GM23338 (cell line): ENCODE data around the gene ATP4B. TPM values are rescaled to one million over a fixed set of nuclear protein-coding genes. Genes with fewer than 3 reads are reported as not detected.
A peak's percentile ranks its signal among the peaks of the same experiment; 100 is the strongest.

ENCODE experiments used
- ATAC-seq: fragments of 200-7000 bp; cut with Tn5 transposase; 3 replicates; pipeline ENCODE4 v1.9.1; 2020
- DNase-seq: peaks from one replicate; pipeline ENCODE4 v3.0.0-alpha.2; 2015; ENCODE audit warnings: low spot score
- H2AFZ ChIP-seq: fragments of 200-600 bp; sonication (generic); 2 replicates; pipeline ENCODE4 v1.8.0; 2016; ENCODE audit warnings: antibody characterized with exemption, mild to moderate bottlenecking, moderate library complexity
- H3F3A ChIP-seq: fragments of 200-600 bp; sonication (generic); replicated peaks from 2 replicates; pipeline ENCODE4 v1.8.0; 2017; ENCODE audit warnings: antibody characterized with exemption, mixed run types, low read depth
- H3K27ac ChIP-seq: fragments of 200-600 bp; sonication (generic); 2 replicates; pipeline ENCODE4 v1.6.1; 2016; ENCODE audit warnings: low read depth
- H3K27me3 ChIP-seq: fragments of 200-600 bp; sonication (generic); 2 replicates; pipeline ENCODE4 v1.8.0; 2016; ENCODE audit warnings: mild to moderate bottlenecking, mixed run types, moderate library complexity; ENCODE audit not compliant: insufficient read depth
- H3K36me3 ChIP-seq: fragments of 200-600 bp; sonication (generic); 2 replicates; pipeline ENCODE4 v1.8.0; 2016; ENCODE audit warnings: mild to moderate bottlenecking; ENCODE audit not compliant: insufficient read depth
- H3K4me1 ChIP-seq: fragments of 200-600 bp; sonication (generic); 2 replicates; pipeline ENCODE4 v1.8.0; 2016; ENCODE audit warnings: mild to moderate bottlenecking, moderate library complexity; ENCODE audit not compliant: insufficient read depth
- H3K4me2 ChIP-seq: fragments of 200-600 bp; sonication (generic); 2 replicates; pipeline ENCODE4 v1.7.1; 2017; ENCODE audit warnings: mixed run types
- H3K4me3 ChIP-seq: fragments of 200-600 bp; sonication (generic); 2 replicates; pipeline ENCODE4 v1.6.1; 2016; ENCODE audit warnings: mixed run types
- H3K79me2 ChIP-seq: fragments of 200-600 bp; sonication (generic); replicated peaks from 2 replicates; pipeline ENCODE4 v1.8.0; 2017; ENCODE audit warnings: mild to moderate bottlenecking; ENCODE audit not compliant: insufficient read depth
- H3K9me2 ChIP-seq: fragments of 200-600 bp; sonication (generic); 2 replicates; pipeline ENCODE4 v1.8.0; 2017; ENCODE audit not compliant: insufficient read depth
- H4K20me1 ChIP-seq: fragments of 200-600 bp; sonication (generic); replicated peaks from 2 replicates; pipeline ENCODE4 v1.8.0; 2017; ENCODE audit warnings: mild to moderate bottlenecking; ENCODE audit not compliant: insufficient read depth
- H3K27ac Mint-ChIP-seq: 2 replicates; pipeline ENCODE4 v1.8.0; 2020; ENCODE audit warnings: inconsistent platforms, mild to moderate bottlenecking, moderate library complexity, mixed read lengths
- H3K27me3 Mint-ChIP-seq: 3 replicates; pipeline ENCODE4 v1.8.0; 2022; ENCODE audit warnings: low read depth, mild to moderate bottlenecking, moderate library complexity, mixed read lengths, inconsistent platforms; ENCODE audit not compliant: insufficient read depth, poor library complexity
- H3K36me3 Mint-ChIP-seq: 3 replicates; pipeline ENCODE4 v1.8.0; 2021; ENCODE audit warnings: low read depth, mild to moderate bottlenecking, inconsistent platforms, moderate library complexity, mixed read lengths
- H3K4me1 Mint-ChIP-seq: 3 replicates; pipeline ENCODE4 v1.8.0; 2020; ENCODE audit warnings: mild to moderate bottlenecking, inconsistent platforms, mixed read lengths
- H3K4me3 Mint-ChIP-seq: 3 replicates; pipeline ENCODE4 v1.8.0; 2021; ENCODE audit warnings: moderate library complexity, mild to moderate bottlenecking, inconsistent platforms, mixed read lengths
- H3K9me3 Mint-ChIP-seq: 3 replicates; pipeline ENCODE4 v1.8.0; 2020; ENCODE audit warnings: moderate library complexity, mild to moderate bottlenecking, inconsistent platforms, mixed read lengths
- CREB1 ChIP-seq: fragments of 250-450 bp; sonication (Bioruptor Pico); IDR thresholded peaks from 2 replicates; pipeline ENCODE4 v1.5.0; 2020; ENCODE audit warnings: low read depth, mild to moderate bottlenecking, moderate library complexity
- EZH2 ChIP-seq: fragments of 200-600 bp; sonication (generic); IDR thresholded peaks from one replicate; pipeline ENCODE4 v1.8.0; 2017; ENCODE audit warnings: antibody characterized with exemption, mild to moderate bottlenecking, low read depth; ENCODE audit not compliant: unreplicated experiment
- EZH2phosphoT487 ChIP-seq: fragments of 200-600 bp; sonication (generic); IDR thresholded peaks from one replicate; pipeline ENCODE4 v1.8.1; 2018; ENCODE audit warnings: antibody characterized with exemption; ENCODE audit not compliant: unreplicated experiment
- POLR2AphosphoS5 ChIP-seq: IDR thresholded peaks from 2 replicates; pipeline ENCODE4 v1.6.1; 2016; ENCODE audit warnings: antibody characterized with exemption, low read depth
- ZNF114 ChIP-seq: fragments of 250-450 bp; sonication (Bioruptor Pico); IDR thresholded peaks from 2 replicates; pipeline ENCODE4 v1.5.0; 2020; ENCODE audit warnings: mild to moderate bottlenecking, moderate library complexity
- ZNF331 ChIP-seq: fragments of 250-450 bp; sonication (Bioruptor Pico); IDR thresholded peaks from 2 replicates; pipeline ENCODE4 v1.5.0; 2020; ENCODE audit warnings: low read depth, mild to moderate bottlenecking, moderate library complexity
- polyA plus RNA-seq: library from polyadenylated mRNA; unstranded; fragments of >200 nt; fragmentation: Nextera tagmentation; extraction: Ambion mirVana; gene quantifications from 2 replicates; pipeline ENCODE4 v1.2.1, GENCODE V29; 2016
- total RNA-seq: library from RNA; depleted of rRNA; stranded (reverse); fragments of >200 nt; shearing (Covaris generic); gene quantifications from 2 replicates; pipeline ENCODE4 v1.2.3, GENCODE V29; 2014
- TF ChIP-seq, protein P1 (sequence below): fragments of 250-450 bp; sonication (Bioruptor Pico); IDR thresholded peaks from 2 replicates; pipeline ENCODE4 v1.5.0; 2020; ENCODE audit warnings: mild to moderate bottlenecking, moderate library complexity
- TF ChIP-seq, protein P2 (sequence below), 2 experiments: fragments of 200-600 bp in 1 of 2; sonication (generic) in 1 of 2; conservative IDR thresholded peaks; 2 replicates each; pipeline versions ENCODE4 v1.5.1 to v1.6.1; 2016 to 2017; ENCODE audit warnings: antibody characterized with exemption in 2 of 2, low read depth in 2 of 2, mild to moderate bottlenecking in 2 of 2, moderate library complexity in 1 of 2
- TF ChIP-seq, protein P3 (sequence below): IDR thresholded peaks from 2 replicates; pipeline ENCODE4 v1.6.1; 2016; ENCODE audit warnings: antibody characterized with exemption

Gene ATP4B
- total and polyA plus RNA-seq, 2 experiments from 2014 or later: not detected

DNA sequence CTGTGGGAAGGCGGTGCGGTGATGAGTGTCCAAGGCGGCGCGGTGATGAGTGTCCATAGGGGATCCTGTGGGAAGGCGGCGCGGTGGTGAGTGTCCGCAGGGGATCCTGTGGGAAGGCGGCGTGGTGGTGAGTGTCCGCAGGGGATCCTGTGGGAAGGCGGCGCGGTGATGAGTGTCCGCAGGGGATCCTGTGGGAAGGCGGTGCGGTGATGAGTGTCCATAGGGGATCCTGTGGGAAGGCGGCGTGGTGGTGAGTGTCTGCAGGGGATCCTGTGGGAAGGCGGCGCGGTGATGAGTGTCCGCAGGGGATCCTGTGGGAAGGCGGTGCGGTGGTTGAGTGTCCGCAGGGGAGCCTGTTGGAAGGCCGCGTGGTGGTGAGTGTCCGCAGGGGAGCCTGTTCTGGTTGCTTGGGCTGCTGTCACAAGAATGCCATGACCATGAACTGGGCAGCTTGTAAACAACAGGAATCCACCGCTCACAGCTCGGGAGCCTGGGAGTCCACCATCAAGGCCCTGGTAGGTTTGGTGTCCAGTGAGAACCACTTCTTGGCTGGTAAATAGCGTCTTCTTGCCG lies 52.0 kb downstream of the ATP4B start (continued):
- TF ChIP-seq, protein P1, sequence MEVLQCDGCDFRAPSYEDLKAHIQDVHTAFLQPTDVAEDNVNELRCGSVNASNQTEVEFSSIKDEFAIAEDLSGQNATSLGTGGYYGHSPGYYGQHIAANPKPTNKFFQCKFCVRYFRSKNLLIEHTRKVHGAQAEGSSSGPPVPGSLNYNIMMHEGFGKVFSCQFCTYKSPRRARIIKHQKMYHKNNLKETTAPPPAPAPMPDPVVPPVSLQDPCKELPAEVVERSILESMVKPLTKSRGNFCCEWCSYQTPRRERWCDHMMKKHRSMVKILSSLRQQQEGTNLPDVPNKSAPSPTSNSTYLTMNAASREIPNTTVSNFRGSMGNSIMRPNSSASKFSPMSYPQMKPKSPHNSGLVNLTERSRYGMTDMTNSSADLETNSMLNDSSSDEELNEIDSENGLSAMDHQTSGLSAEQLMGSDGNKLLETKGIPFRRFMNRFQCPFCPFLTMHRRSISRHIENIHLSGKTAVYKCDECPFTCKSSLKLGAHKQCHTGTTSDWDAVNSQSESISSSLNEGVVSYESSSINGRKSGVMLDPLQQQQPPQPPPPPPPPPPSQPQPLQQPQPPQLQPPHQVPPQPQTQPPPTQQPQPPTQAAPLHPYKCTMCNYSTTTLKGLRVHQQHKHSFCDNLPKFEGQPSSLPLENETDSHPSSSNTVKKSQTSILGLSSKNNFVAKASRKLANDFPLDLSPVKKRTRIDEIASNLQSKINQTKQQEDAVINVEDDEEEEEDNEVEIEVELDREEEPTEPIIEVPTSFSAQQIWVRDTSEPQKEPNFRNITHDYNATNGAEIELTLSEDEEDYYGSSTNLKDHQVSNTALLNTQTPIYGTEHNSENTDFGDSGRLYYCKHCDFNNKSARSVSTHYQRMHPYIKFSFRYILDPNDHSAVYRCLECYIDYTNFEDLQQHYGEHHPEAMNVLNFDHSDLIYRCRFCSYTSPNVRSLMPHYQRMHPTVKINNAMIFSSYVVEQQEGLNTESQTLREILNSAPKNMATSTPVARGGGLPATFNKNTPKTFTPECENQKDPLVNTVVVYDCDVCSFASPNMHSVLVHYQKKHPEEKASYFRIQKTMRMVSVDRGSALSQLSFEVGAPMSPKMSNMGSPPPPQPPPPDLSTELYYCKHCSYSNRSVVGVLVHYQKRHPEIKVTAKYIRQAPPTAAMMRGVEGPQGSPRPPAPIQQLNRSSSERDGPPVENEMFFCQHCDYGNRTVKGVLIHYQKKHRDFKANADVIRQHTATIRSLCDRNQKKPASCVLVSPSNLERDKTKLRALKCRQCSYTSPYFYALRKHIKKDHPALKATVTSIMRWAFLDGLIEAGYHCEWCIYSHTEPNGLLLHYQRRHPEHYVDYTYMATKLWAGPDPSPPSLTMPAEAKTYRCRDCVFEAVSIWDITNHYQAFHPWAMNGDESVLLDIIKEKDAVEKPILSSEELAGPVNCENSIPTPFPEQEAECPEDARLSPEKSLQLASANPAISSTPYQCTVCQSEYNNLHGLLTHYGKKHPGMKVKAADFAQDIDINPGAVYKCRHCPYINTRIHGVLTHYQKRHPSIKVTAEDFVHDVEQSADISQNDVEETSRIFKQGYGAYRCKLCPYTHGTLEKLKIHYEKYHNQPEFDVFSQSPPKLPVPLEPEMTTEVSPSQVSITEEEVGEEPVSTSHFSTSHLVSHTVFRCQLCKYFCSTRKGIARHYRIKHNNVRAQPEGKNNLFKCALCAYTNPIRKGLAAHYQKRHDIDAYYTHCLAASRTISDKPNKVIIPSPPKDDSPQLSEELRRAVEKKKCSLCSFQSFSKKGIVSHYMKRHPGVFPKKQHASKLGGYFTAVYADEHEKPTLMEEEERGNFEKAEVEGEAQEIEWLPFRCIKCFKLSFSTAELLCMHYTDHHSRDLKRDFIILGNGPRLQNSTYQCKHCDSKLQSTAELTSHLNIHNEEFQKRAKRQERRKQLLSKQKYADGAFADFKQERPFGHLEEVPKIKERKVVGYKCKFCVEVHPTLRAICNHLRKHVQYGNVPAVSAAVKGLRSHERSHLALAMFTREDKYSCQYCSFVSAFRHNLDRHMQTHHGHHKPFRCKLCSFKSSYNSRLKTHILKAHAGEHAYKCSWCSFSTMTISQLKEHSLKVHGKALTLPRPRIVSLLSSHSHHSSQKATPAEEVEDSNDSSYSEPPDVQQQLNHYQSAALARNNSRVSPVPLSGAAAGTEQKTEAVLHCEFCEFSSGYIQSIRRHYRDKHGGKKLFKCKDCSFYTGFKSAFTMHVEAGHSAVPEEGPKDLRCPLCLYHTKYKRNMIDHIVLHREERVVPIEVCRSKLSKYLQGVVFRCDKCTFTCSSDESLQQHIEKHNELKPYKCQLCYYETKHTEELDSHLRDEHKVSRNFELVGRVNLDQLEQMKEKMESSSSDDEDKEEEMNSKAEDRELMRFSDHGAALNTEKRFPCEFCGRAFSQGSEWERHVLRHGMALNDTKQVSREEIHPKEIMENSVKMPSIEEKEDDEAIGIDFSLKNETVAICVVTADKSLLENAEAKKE (CRISPR knock-in tag): no peak
- TF ChIP-seq CREB1 (CRISPR knock-in tag): no peak
- no peak for TF ChIP-seq ZNF331
- TF ChIP-seq, protein P2, sequence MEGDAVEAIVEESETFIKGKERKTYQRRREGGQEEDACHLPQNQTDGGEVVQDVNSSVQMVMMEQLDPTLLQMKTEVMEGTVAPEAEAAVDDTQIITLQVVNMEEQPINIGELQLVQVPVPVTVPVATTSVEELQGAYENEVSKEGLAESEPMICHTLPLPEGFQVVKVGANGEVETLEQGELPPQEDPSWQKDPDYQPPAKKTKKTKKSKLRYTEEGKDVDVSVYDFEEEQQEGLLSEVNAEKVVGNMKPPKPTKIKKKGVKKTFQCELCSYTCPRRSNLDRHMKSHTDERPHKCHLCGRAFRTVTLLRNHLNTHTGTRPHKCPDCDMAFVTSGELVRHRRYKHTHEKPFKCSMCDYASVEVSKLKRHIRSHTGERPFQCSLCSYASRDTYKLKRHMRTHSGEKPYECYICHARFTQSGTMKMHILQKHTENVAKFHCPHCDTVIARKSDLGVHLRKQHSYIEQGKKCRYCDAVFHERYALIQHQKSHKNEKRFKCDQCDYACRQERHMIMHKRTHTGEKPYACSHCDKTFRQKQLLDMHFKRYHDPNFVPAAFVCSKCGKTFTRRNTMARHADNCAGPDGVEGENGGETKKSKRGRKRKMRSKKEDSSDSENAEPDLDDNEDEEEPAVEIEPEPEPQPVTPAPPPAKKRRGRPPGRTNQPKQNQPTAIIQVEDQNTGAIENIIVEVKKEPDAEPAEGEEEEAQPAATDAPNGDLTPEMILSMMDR (conservative IDR thresholded peaks at IDR 0.05; ENCODE audit: low read depth in 2 of 2): no peak
- TF ChIP-seq, protein P3, sequence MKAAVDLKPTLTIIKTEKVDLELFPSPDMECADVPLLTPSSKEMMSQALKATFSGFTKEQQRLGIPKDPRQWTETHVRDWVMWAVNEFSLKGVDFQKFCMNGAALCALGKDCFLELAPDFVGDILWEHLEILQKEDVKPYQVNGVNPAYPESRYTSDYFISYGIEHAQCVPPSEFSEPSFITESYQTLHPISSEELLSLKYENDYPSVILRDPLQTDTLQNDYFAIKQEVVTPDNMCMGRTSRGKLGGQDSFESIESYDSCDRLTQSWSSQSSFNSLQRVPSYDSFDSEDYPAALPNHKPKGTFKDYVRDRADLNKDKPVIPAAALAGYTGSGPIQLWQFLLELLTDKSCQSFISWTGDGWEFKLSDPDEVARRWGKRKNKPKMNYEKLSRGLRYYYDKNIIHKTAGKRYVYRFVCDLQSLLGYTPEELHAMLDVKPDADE: no peak
- no peak for TF ChIP-seq POLR2AphosphoS5

DNA sequence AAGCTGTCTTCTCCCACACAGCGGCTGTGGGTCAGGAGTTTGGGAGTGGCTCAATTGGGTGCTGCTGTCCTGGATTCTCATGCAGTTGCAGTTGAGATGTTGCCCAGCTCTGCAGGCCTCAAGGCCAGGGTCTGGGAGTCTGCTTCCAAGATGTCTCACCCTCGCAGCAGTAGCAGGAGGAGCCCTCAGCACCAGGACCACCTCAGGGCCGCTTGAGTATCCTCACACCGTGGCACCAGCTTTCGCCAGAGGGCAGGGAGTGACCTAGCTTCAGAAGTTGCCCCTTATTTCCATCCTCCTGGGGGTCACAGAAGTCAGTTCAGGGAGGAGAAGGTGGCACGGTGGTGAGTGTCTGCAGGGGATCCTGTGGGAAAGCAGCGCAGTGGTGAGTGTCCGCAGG lies 52.5 kb downstream of the ATP4B start:
- H3K27ac Mint-ChIP-seq: peak overlapping the region; percentile 54
- DNase-seq (no peak), ATAC-seq (no peak)
- H3K27me3 Mint-ChIP-seq: peaks cover 18% of the 10 kb centered on the region
- no peak overlapping the region for H3K4me2 ChIP-seq
- H3K4me1 Mint-ChIP-seq: peaks cover 20% of the 10 kb centered on the region
- H3F3A ChIP-seq: no peaks in the 10 kb centered on the region
- H3K79me2 ChIP-seq: peaks cover 77% of the 10 kb centered on the region
- H3K36me3 ChIP-seq: no peaks in the 10 kb centered on the region
- no peaks in the 10 kb centered on the region for H3K9me2 ChIP-seq
- no peaks in the 10 kb centered on the region for H3K27me3 ChIP-seq
- no peaks in the 10 kb centered on the region for H3K9me3 Mint-ChIP-seq
- no peak overlapping the region for H2AFZ ChIP-seq
- peaks cover 26% of the 10 kb centered on the region for H3K36me3 Mint-ChIP-seq
- no peak overlapping the region for H3K27ac ChIP-seq
- H4K20me1 ChIP-seq: peaks cover 8% of the 10 kb centered on the region
- H3K4me3 ChIP-seq: no peak overlapping the region
- no peaks in the 10 kb centered on the region for H3K4me1 ChIP-seq
- no peak overlapping the region for H3K4me3 Mint-ChIP-seq
- TF ChIP-seq ZNF331 (no peak), POLR2AphosphoS5 (no peak), EZH2phosphoT487 (no peak), ZNF114 (CRISPR knock-in tag) (no peak), CREB1 (CRISPR knock-in tag) (no peak), EZH2 (no peak)
- TF ChIP-seq, protein P3: no peak
- TF ChIP-seq, protein P2 (conservative IDR thresholded peaks at IDR 0.05; ENCODE audit: low read depth in 2 of 2): no peak
